HG03060 (cell line): ENCODE measurements around the gene FGFR2.

Experiments used
- ATAC-seq: cut with Tn5 transposase; IDR thresholded peaks from one replicate; pipeline ENCODE4 v1.9.1; 2021; ENCODE audit warnings: low read depth, moderate number of reproducible peaks; ENCODE audit not compliant: unreplicated experiment

FGFR2 gene

GRCh38 chr10:121460733-121461132 lies 137.5 kb downstream of the FGFR2 start:
- ATAC-seq: no peak

- no peak for ATAC-seq
These were observed 138.4 kb downstream of the FGFR2 start for GRCh38 chr10:121459622-121460453.

- ATAC-seq: no peak
These were observed 139.0 kb downstream of the FGFR2 start for GRCh38 chr10:121459279-121459621.

- ATAC-seq: no peak
These were observed 140.5 kb downstream of the FGFR2 start for GRCh38 chr10:121457729-121458128.

- ATAC-seq: no peak
These were observed 142.9 kb downstream of the FGFR2 start for GRCh38 chr10:121455377-121455776.

- ATAC-seq: no peak
These were observed 143.5 kb downstream of the FGFR2 start for GRCh38 chr10:121454781-121455180.

- ATAC-seq: no peak
These were observed 145.1 kb downstream of the FGFR2 start for GRCh38 chr10:121453160-121453559.

GRCh38 chr10:121452581-121452980 lies 145.7 kb downstream of the FGFR2 start:
- ATAC-seq: no peak

- ATAC-seq: no peak
These were observed 148.0 kb downstream of the FGFR2 start for GRCh38 chr10:121450247-121450646.

GRCh38 chr10:121449482-121449924 lies 148.7 kb downstream of the FGFR2 start:
- ATAC-seq: no peak

- peak; percentile 92 for ATAC-seq
These were observed 149.3 kb downstream of the FGFR2 start for GRCh38 chr10:121448766-121449421.

GRCh38 chr10:121444520-121445165 lies 153.6 kb downstream of the FGFR2 start:
- no peak for ATAC-seq

GRCh38 chr10:121442086-121442935 lies 155.9 kb downstream of the FGFR2 start:
- no peak for ATAC-seq

- ATAC-seq: no peak
These were observed 157.8 kb downstream of the FGFR2 start for GRCh38 chr10:121440461-121440860.

- ATAC-seq: no peak
These were observed 159.9 kb downstream of the FGFR2 start for GRCh38 chr10:121438333-121438732.

GRCh38 chr10:121437596-121437995 lies 160.6 kb downstream of the FGFR2 start:
- ATAC-seq: no peak

GRCh38 chr10:121436630-121437341 lies 161.5 kb downstream of the FGFR2 start:
- no peak for ATAC-seq

- no peak for ATAC-seq
These were observed 162.0 kb downstream of the FGFR2 start for GRCh38 chr10:121436281-121436629.

GRCh38 chr10:121435099-121435875 lies 163.0 kb downstream of the FGFR2 start:
- no peak for ATAC-seq
